A673 (cell line): ENCODE measurements around the gene LRRC8D. TPM values are rescaled to one million over a fixed set of nuclear protein-coding genes. Genes with fewer than 3 reads are reported as not detected.

Experiments used
- BruUV-seq: library from RNA; stranded (reverse); fragments of 400-500 nt; replicated peaks from 2 replicates; lab custom pipeline; 2021; lab: Mats Ljungman, UMichigan
- CTCF ChIA-PET: fragments of 300-600 bp; sonication (Branson Sonifier 250); formaldehyde crosslinking; loops from one replicate; lab custom pipeline; 2022; ENCODE audit warnings: antibody characterized with exemption; lab: Charles Lee
- POLR2A ChIA-PET: fragments of 300-600 bp; sonication (Branson Sonifier 250); formaldehyde crosslinking; loops from one replicate; lab custom pipeline; 2022; ENCODE audit warnings: antibody characterized with exemption; ENCODE audit not compliant: low non-redundant PET; lab: Charles Lee
- DNase-seq: peaks from one replicate; pipeline ENCODE4 v3.0.0-alpha.2; 2015; ENCODE audit warnings: low spot score
- H3K27ac ChIP-seq: fragments of 200-600 bp; sonication (generic); 2 replicates; pipeline ENCODE4 v1.5.1; 2016; ENCODE audit warnings: mixed run types, low read depth, mild to moderate bottlenecking, mixed read lengths, antibody characterized with exemption, low read length; ENCODE audit not compliant: poor library complexity, severe bottlenecking
- H3K27me3 ChIP-seq: fragments of 200-600 bp; sonication (generic); replicated peaks from 2 replicates; pipeline ENCODE4 v1.6.1; 2017; ENCODE audit warnings: mixed run types, low read depth, mild to moderate bottlenecking, mixed read lengths, antibody characterized with exemption, low read length; ENCODE audit not compliant: insufficient read depth, poor library complexity
- H3K36me3 ChIP-seq: fragments of 200-600 bp; sonication (generic); 2 replicates; pipeline ENCODE4 v1.6.1; 2016; ENCODE audit warnings: mixed run types, mild to moderate bottlenecking, mixed read lengths, antibody characterized with exemption, low read length; ENCODE audit not compliant: insufficient read depth, poor library complexity, severe bottlenecking
- H3K4me1 ChIP-seq: fragments of 200-600 bp; sonication (generic); 2 replicates; pipeline ENCODE4 v1.6.1; 2017; ENCODE audit warnings: mixed run types, mild to moderate bottlenecking, mixed read lengths, antibody characterized with exemption, low read length; ENCODE audit not compliant: insufficient read depth, poor library complexity, severe bottlenecking
- H3K4me3 ChIP-seq: fragments of 200-600 bp; sonication (generic); 2 replicates; pipeline ENCODE4 v1.5.1; 2016; ENCODE audit warnings: low read depth, mixed run types, mild to moderate bottlenecking, mixed read lengths, low read length; ENCODE audit not compliant: poor library complexity, severe bottlenecking
- H3K9me3 ChIP-seq: fragments of 200-600 bp; sonication (generic); 2 replicates; pipeline ENCODE4 v1.6.1; 2016; ENCODE audit warnings: mixed run types, low read depth, mild to moderate bottlenecking, mixed read lengths, antibody characterized with exemption, low read length; ENCODE audit not compliant: poor library complexity, severe bottlenecking
- CTCF ChIP-seq: fragments of 300-800, 200-600 bp; sonication (generic); conservative IDR thresholded peaks from 2 replicates; pipeline ENCODE4 v1.5.1; 2017; ENCODE audit warnings: low read depth, mild to moderate bottlenecking, antibody characterized with exemption, low read length, moderate library complexity, mixed read lengths
- EZH2 ChIP-seq: fragments of 200-600 bp; sonication (generic); IDR thresholded peaks from 2 replicates; pipeline ENCODE4 v1.6.1; 2017; ENCODE audit warnings: borderline replicate concordance, low read depth, mild to moderate bottlenecking, mixed read lengths, antibody characterized with exemption, low read length; ENCODE audit not compliant: poor library complexity, severe bottlenecking
- intact Hi-C: fragments of 100-400 bp; cut with micrococcal nuclease; formaldehyde crosslinking; loops from one replicate; pipeline ENCODE4 v1.10.0; 2022; ENCODE audit not compliant: unreplicated experiment
- total RNA-seq: library from RNA; stranded (reverse); gene quantifications from 2 replicates; pipeline ENCODE4 v1.2.3, GENCODE V29; 2021

LRRC8D gene
- total RNA-seq, 1 experiment from 2014 or later = 59.4 TPM

GRCh38 chr1:89946532-89946931 lies 125.7 kb downstream of the LRRC8D start:
- Histone ChIP-seq H3K4me3 (no peak overlapping the region), H3K9me3 (no peaks in the 10 kb centered on the region), H3K4me1 (peaks cover 12% of the 10 kb centered on the region), H3K36me3 (no peaks in the 10 kb centered on the region), H3K27me3 (no peaks in the 10 kb centered on the region), H3K27ac (no peak overlapping the region)
- intact Hi-C loops = no loop called here
- TF ChIP-seq CTCF = no peak
- TF ChIP-seq EZH2 = no peak
- ChIA-PET CTCF (interaction anchor here (1.3 kb wide), 1 partner anchor 142 kb away, joined by 5 read pairs; no protein-coding TSS in a partner anchor), POLR2A (interaction anchor here (0.6 kb wide), 1 partner anchor 41 kb away, joined by 3 read pairs; no protein-coding TSS in a partner anchor)
- no peak for DNase-seq
- BruUV-seq = no TSS peak

- Histone ChIP-seq H3K36me3 (no peaks in the 10 kb centered on the region), H3K27ac (no peak overlapping the region), H3K4me1 (peaks cover 8% of the 10 kb centered on the region), H3K9me3 (no peaks in the 10 kb centered on the region), H3K27me3 (no peaks in the 10 kb centered on the region), H3K4me3 (no peak overlapping the region)
- no peak for DNase-seq
- intact Hi-C loops = no loop called here
- BruUV-seq = no TSS peak
- TF ChIP-seq CTCF (no peak), EZH2 (no peak)
- POLR2A ChIA-PET = no interaction called here
- CTCF ChIA-PET = no interaction called here
Measured at GRCh38 chr1:89948722-89949345, 128.0 kb downstream of the LRRC8D start.

- POLR2A ChIA-PET = no interaction called here
- CTCF ChIA-PET = interaction anchor here (0.7 kb wide), 1 partner anchor 129 kb away, joined by 4 read pairs; the partner anchor contains the start of gene LRRC8D
- H3K27me3 ChIP-seq = no peaks in the 10 kb centered on the region
- H3K9me3 ChIP-seq = no peaks in the 10 kb centered on the region
- H3K4me3 ChIP-seq = no peak overlapping the region
- no peaks in the 10 kb centered on the region for H3K4me1 ChIP-seq
- DNase-seq = no peak
- intact Hi-C loops = no loop called here
- H3K27ac ChIP-seq = no peak overlapping the region
- H3K36me3 ChIP-seq = no peaks in the 10 kb centered on the region
- BruUV-seq = no TSS peak
- TF ChIP-seq EZH2 (no peak), CTCF (no peak)
Measured at GRCh38 chr1:89949991-89950624, 129.3 kb downstream of the LRRC8D start.
